K562 (cell line): Measurements from ENCODE around the gene SAV1. TPM values are rescaled to one million over a fixed set of nuclear protein-coding genes. Genes with fewer than 3 reads are reported as not detected.

ENCODE experiments used
- ATAC-seq: fragments of 200-7000 bp; cut with Tn5 transposase; 3 replicates; pipeline ENCODE4 v1.9.1; 2020; ENCODE audit warnings: moderate library complexity
- BruUV-seq: library from RNA; stranded (reverse); fragments of 400-500 nt; replicated peaks from 2 replicates; lab custom pipeline; 2021; lab: Mats Ljungman, UMichigan
- CTCF ChIA-PET: fragments of 300-600 bp; formaldehyde crosslinking; extraction: SDS; loops from one replicate; lab custom pipeline; 2021; ENCODE audit warnings: low intra/inter-chr PET ratio; lab: Yijun Ruan, JAX
- POLR2A ChIA-PET: fragments of 300-600, 350-650 bp; sonication (Branson Sonifier 250); formaldehyde crosslinking; extraction: SDS; loops from one replicate; lab custom pipeline; 2021; ENCODE audit warnings: antibody characterized with exemption, inconsistent platforms; lab: Yijun Ruan, JAX
- DNase-seq, 4 experiments: peaks; one replicate each; pipeline versions ENCODE4 v3.0.0 to v3.0.0-alpha.2; 2011 to 2018; ENCODE audit warnings: low spot score in 3 of 4, mixed read lengths in 3 of 4; ENCODE audit errors: extremely low read depth in 1 of 4
- FAIRE-seq: peaks from 2 replicates; lab custom pipeline; 2011; peaks lifted over from hg19 to GRCh38; lab: Jason Lieb, UNC
- H2AFZ ChIP-seq: 2 replicates; pipeline ENCODE4 v1.6.0; 2011; ENCODE audit warnings: low read depth, low read length, control low read depth, inconsistent platforms
- H3K27ac ChIP-seq: fragments of 200-600 bp; 3 replicates; pipeline ENCODE4 v1.8.0; 2011; ENCODE audit warnings: low read depth, mild to moderate bottlenecking, control low read depth, inconsistent platforms, low read length, moderate library complexity, mixed read lengths; ENCODE audit errors: extremely low read depth
- H3K27me3 ChIP-seq, 2 experiments: fragments of 300-600 bp in 1 of 2; 2 replicates in 1 of 2; 3 replicates in 1 of 2; pipeline versions ENCODE4 v1.6.0 to v1.8.0; 2011; ENCODE audit warnings: inconsistent platforms in 2 of 2, low read length in 2 of 2, mild to moderate bottlenecking in 1 of 2, mixed read lengths in 1 of 2, moderate library complexity in 1 of 2; ENCODE audit not compliant: control insufficient read depth in 2 of 2, insufficient read depth in 2 of 2
- H3K36me3 ChIP-seq: fragments of 300-600 bp; 3 replicates; pipeline ENCODE4 v1.8.0; 2011; ENCODE audit warnings: mild to moderate bottlenecking, low read length, inconsistent platforms; ENCODE audit not compliant: control insufficient read depth, insufficient read depth
- H3K4me1 ChIP-seq, 2 experiments: fragments of 200-600 bp in 1 of 2; replicated peaks in 1 of 2; 2 replicates in 1 of 2; 3 replicates in 1 of 2; pipeline versions ENCODE4 v1.5.1 to v1.8.0; 2011; ENCODE audit warnings: inconsistent platforms in 2 of 2, low read length in 2 of 2, mild to moderate bottlenecking in 1 of 2, mixed read lengths in 1 of 2, moderate library complexity in 1 of 2; ENCODE audit not compliant: control insufficient read depth in 2 of 2, insufficient read depth in 2 of 2
- H3K4me2 ChIP-seq: 2 replicates; pipeline ENCODE4 v1.6.1; 2011; ENCODE audit warnings: low read length, control low read depth, inconsistent platforms, mixed read lengths; ENCODE audit not compliant: insufficient read depth
- H3K4me3 ChIP-seq: fragments of 200-600 bp; sonication (generic), shearing (Covaris generic); 2 replicates; pipeline ENCODE4 v1.5.1; 2016; ENCODE audit warnings: control low read depth, inconsistent platforms
- H3K79me2 ChIP-seq: fragments of 200-600 bp; 3 replicates; pipeline ENCODE4 v1.8.0; 2011; ENCODE audit warnings: low read length, inconsistent platforms; ENCODE audit not compliant: control insufficient read depth, insufficient read depth
- H3K9ac ChIP-seq, 2 experiments: 2 replicates each; pipeline versions ENCODE4 v1.6.0 to v1.6.1; 2011; ENCODE audit warnings: low read depth in 2 of 2, low read length in 2 of 2, control low read depth in 1 of 2, inconsistent platforms in 1 of 2, mild to moderate bottlenecking in 1 of 2, mixed read lengths in 1 of 2; ENCODE audit not compliant: insufficient read depth in 1 of 2
- H3K9me1 ChIP-seq: one replicate; pipeline ENCODE4 v1.6.0; 2011; ENCODE audit warnings: inconsistent platforms, mild to moderate bottlenecking, low read length, moderate library complexity; ENCODE audit not compliant: control insufficient read depth, insufficient read depth
- H3K9me3 ChIP-seq: replicated peaks from 2 replicates; pipeline ENCODE4 v1.5.1; 2011; ENCODE audit warnings: low read depth, low read length, inconsistent platforms; ENCODE audit not compliant: control insufficient read depth, insufficient read depth
- H4K20me1 ChIP-seq: replicated peaks from 2 replicates; pipeline ENCODE4 v1.6.1; 2011; ENCODE audit warnings: low read length, inconsistent platforms, mixed read lengths; ENCODE audit not compliant: control insufficient read depth, insufficient read depth
- ARID4B ChIP-seq: sonication (generic); formaldehyde crosslinking; IDR thresholded peaks from 2 replicates; pipeline ENCODE4 v1.8.0; 2022; ENCODE audit warnings: mild to moderate bottlenecking, missing genetic modification reagents
- BRF1 ChIP-seq: IDR thresholded peaks from 3 replicates; pipeline ENCODE4 v1.6.1; 2011; ENCODE audit warnings: borderline replicate concordance, mild to moderate bottlenecking; ENCODE audit not compliant: insufficient read length; ENCODE audit errors: extremely low read depth
- KDM4B ChIP-seq, 2 experiments: fragments of 450-650 bp in 1 of 2; sonication (generic) in 1 of 2; IDR thresholded peaks; 2 replicates each; pipeline ENCODE4 v1.6.1; 2016 to 2017; ENCODE audit warnings: borderline replicate concordance in 2 of 2, antibody characterized with exemption in 1 of 2, low read depth in 1 of 2, mild to moderate bottlenecking in 1 of 2
- KHSRP ChIP-seq: fragments of 450-650 bp; IDR thresholded peaks from 2 replicates; pipeline ENCODE4 v1.6.1; 2017
- MED1 ChIP-seq: sonication (generic); formaldehyde crosslinking; IDR thresholded peaks from 2 replicates; pipeline ENCODE4 v1.8.1; 2023; ENCODE audit warnings: missing genetic modification reagents, borderline replicate concordance
- POLR3G ChIP-seq: IDR thresholded peaks from 2 replicates; pipeline ENCODE4 v1.6.1; 2011; ENCODE audit not compliant: insufficient read length, insufficient replicate concordance; ENCODE audit errors: extremely low read depth
- TCF7 ChIP-seq: sonication (generic); IDR thresholded peaks from 2 replicates; pipeline ENCODE4 v1.6.1; 2016; ENCODE audit warnings: antibody characterized with exemption, borderline replicate concordance
- TRIM25 ChIP-seq: fragments of 450-650 bp; IDR thresholded peaks from 2 replicates; pipeline ENCODE4 v1.7.0; 2016; ENCODE audit warnings: borderline replicate concordance
- YY1 ChIP-seq, 3 experiments: IDR thresholded peaks; 2 replicates each; pipeline ENCODE4 v1.6.1; 2011; ENCODE audit warnings: low read length in 2 of 3, mild to moderate bottlenecking in 2 of 3, moderate library complexity in 2 of 3, borderline replicate concordance in 1 of 3, control low read depth in 1 of 3, low read depth in 1 of 3; ENCODE audit not compliant: insufficient read depth in 3 of 3, insufficient replicate concordance in 2 of 3, control insufficient read depth in 1 of 3, insufficient read length in 1 of 3; ENCODE audit errors: extremely low read depth in 1 of 3
- ZNF740 ChIP-seq, 3 experiments: fragments of 200-800 bp in 1 of 3; sonication (Bioruptor generic) in 1 of 3; sonication (generic) in 1 of 3; formaldehyde crosslinking in 1 of 3; IDR thresholded peaks; 2 replicates each; pipeline versions ENCODE4 v1.6.1 to v1.8.0; 2016 to 2022; ENCODE audit warnings: mild to moderate bottlenecking in 2 of 3, missing compliant biosample characterization in 2 of 3, missing genetic modification characterization in 2 of 3, missing genetic modification reagents in 1 of 3
- WGBS: fragments of 100-300 bp; shearing (Covaris generic); methylation state at CpG from one replicate; pipeline ENCODE4 v1.1.6; 2016; ENCODE audit warnings: low coverage, mixed read lengths; ENCODE audit not compliant: insufficient coverage; ENCODE audit errors: missing lambda C conversion rate; 5-methylcytosine and 5-hydroxymethylcytosine counted together
- in situ Hi-C: fragments of 300-500 bp; cut with MboI; formaldehyde crosslinking; loops from 4 replicates; pipeline ENCODE4 v1.15.0; 2018; ENCODE audit warnings: inconsistent platforms, mixed read lengths
- intact Hi-C: fragments of 100-400 bp; cut with micrococcal nuclease; formaldehyde crosslinking; loops from 2 replicates; pipeline ENCODE4 v1.14.2; 2022
- polyA plus RNA-seq, 8 experiments: library from polyadenylated mRNA; depleted of rRNA in 4 of 8; stranded (reverse) in 5 of 8; unstranded in 3 of 8; fragments of >200 nt; fragmentation: Nextera tagmentation in 2 of 8; fragmentation: Illumina TruSeq in 1 of 8; extraction: Ambion mirVana in 2 of 8; extraction: Trizol in 1 of 8; gene quantifications; 2 replicates each; pipeline versions ENCODE4 v1.2.1 to v1.2.3, GENCODE V29; 2011 to 2014; ENCODE audit warnings: inconsistent platforms in 1 of 8, missing spikeins in 1 of 8
- total RNA-seq, 7 experiments: library from RNA; depleted of rRNA in 6 of 7; stranded (reverse); fragments of >200 nt in 6 of 7; fragmentation: Illumina TruSeq in 2 of 7; extraction: Trizol in 2 of 7; gene quantifications; 2 replicates each; pipeline versions ENCODE4 v1.2.1 to v1.2.3, GENCODE V29; 2011 to 2021; ENCODE audit warnings: low replicate concordance in 1 of 7

Gene SAV1
- total and polyA plus RNA-seq, 9 of the 15 experiments (the other 6 are each of a cell fraction or from before 2014, with no cell fraction given): 6.5 to 18.1 (median 16.1) TPM

GRCh38 chr14:50659327-50659974, 8.7 kb downstream of the SAV1 start (continued):
- TF ChIP-seq YY1 (IDR thresholded peaks at IDR 0.05; ENCODE audit: borderline replicate concordance in 1 of 3, control insufficient read depth in 1 of 3, extremely low read depth in 1 of 3, insufficient read depth in 3 of 3, insufficient read length in 1 of 3, insufficient replicate concordance in 2 of 3, low read depth in 1 of 3, low read length in 2 of 3): no peak
- TF ChIP-seq MED1 (CRISPR knock-in tag): no peak
- no peak for TF ChIP-seq BRF1
- no peak for TF ChIP-seq POLR3G
- no peak for TF ChIP-seq KDM4B (IDR thresholded peaks at IDR 0.05; ENCODE audit: borderline replicate concordance in 2 of 2, low read depth in 1 of 2)
- TF ChIP-seq, all 486 proteins: peak for 0

- no peak overlapping the region for H3K9ac ChIP-seq
- H3K4me3 ChIP-seq: no peak overlapping the region
- CTCF ChIA-PET: no interaction called here
- H3K4me1 ChIP-seq: peaks cover 0 to 3% of the 10 kb centered on the region in 2 experiments; a peak in 1 of 5 replicates
- no peaks in the 10 kb centered on the region for H3K9me3 ChIP-seq
- DNase-seq (no peak), ATAC-seq (no peak), FAIRE-seq (no peak)
- no peak overlapping the region for H3K4me2 ChIP-seq
- H3K9me1 ChIP-seq: no peaks in the 10 kb centered on the region
- in situ Hi-C loops: no loop called here
- no peaks in the 10 kb centered on the region for H3K27me3 ChIP-seq
- 57% methylated on average over 6 of the region's 6 CpGs for WGBS
- no TSS peak for BruUV-seq
- no peak overlapping the region for H3K27ac ChIP-seq
- intact Hi-C loops: no loop called here
- peaks cover 72% of the 10 kb centered on the region for H3K79me2 ChIP-seq
- H2AFZ ChIP-seq: no peak overlapping the region
- peaks cover 21% of the 10 kb centered on the region; the same call in 2 of the 3 replicates for H3K36me3 ChIP-seq
- POLR2A ChIA-PET: no interaction called here
- H4K20me1 ChIP-seq: no peaks in the 10 kb centered on the region
- no peak for TF ChIP-seq KHSRP
- TF ChIP-seq TRIM25: no peak
- TF ChIP-seq ARID4B: no peak
- no peak for TF ChIP-seq ZNF740 (CRISPR knock-in tag; IDR thresholded peaks at IDR 0.05)
- TF ChIP-seq ZNF740 (tag; IDR thresholded peaks at IDR 0.05): no peak
- no peak for TF ChIP-seq TCF7
Observed at GRCh38 chr14:50658203-50658602, 9.9 kb downstream of the SAV1 start.
